Adipose tissue (tissue), 3 donors: Measurements from ENCODE around the gene DRD1. TPM values are rescaled to one million over a fixed set of nuclear protein-coding genes. Genes with fewer than 3 reads are reported as not detected.

Source experiments
- H3K27ac ChIP-seq: one replicate; pipeline ENCODE4 v1.5.1; 2013; ENCODE audit warnings: low read depth, low read length
- WGBS, 3 donors: extraction: QIAGEN DNeasy Blood & Tissue Kit; methylation state at CpG; one replicate each; pipeline ENCODE4 v1.1.7; 2013; 5-methylcytosine and 5-hydroxymethylcytosine counted together
- polyA plus RNA-seq, 3 donors: library from polyadenylated mRNA; stranded (reverse); fragments of 200-250 nt; gene quantifications; one replicate each; pipeline ENCODE4 v1.2.3, GENCODE V29; 2013
- donor health status: healthy with polysubstance abuse.
- donor health status: Bipolar disorder and iron deficiency.
- donor health status: healthy.

DRD1 gene
- polyA plus RNA-seq, result under 1 TPM; 0.05 to 0.39 (median 0.22) TPM

GRCh38 chr5:175444060-175444904 is at the start of gene DRD1:
TSS of gene DRD1 (minus strand) at chr5:175444182. CDS start at chr5:175443099, 1,083 bp downstream.
- 0 to 2% (median 1%) methylated on average over 69 to 91 of the region's 91 CpGs for WGBS, 3 donors
- H3K27ac ChIP-seq, result no peak within 1 kb of the TSS

GRCh38 chr5:175493726-175494125 is 49.7 kb upstream of the DRD1 start:
- WGBS, 3 donors, result 90 to 96% (median 90%) methylated on average over 8 of the region's 8 CpGs
- no peak overlapping the region for H3K27ac ChIP-seq

- H3K27ac ChIP-seq, result no peak overlapping the region
- WGBS, 3 donors, result 88 to 97% (median 92%) methylated on average over 7 of the region's 7 CpGs
These were observed 49.3 kb upstream of the DRD1 start for GRCh38 chr5:175493260-175493659.

- WGBS, 3 donors, result 79 to 89% (median 88%) methylated on average over 6 of the region's 6 CpGs
- H3K27ac ChIP-seq, result no peak overlapping the region
These were observed 47.2 kb upstream of the DRD1 start for GRCh38 chr5:175491223-175491622.

- 59 to 78% (median 73%) methylated on average over 6 of the region's 6 CpGs for WGBS, 3 donors
- H3K27ac ChIP-seq, result no peak overlapping the region
These were observed 45.9 kb upstream of the DRD1 start for GRCh38 chr5:175489693-175490443.

- H3K27ac ChIP-seq, result no peak overlapping the region
- 86 to 91% (median 90%) methylated on average over 11 of the region's 11 CpGs for WGBS, 3 donors
These were observed 43.7 kb upstream of the DRD1 start for GRCh38 chr5:175487514-175488222.

GRCh38 chr5:175485631-175486030 is 41.6 kb upstream of the DRD1 start:
- WGBS, 3 donors, result 95 to 98% (median 97%) methylated on average over 6 of the region's 6 CpGs
- no peak overlapping the region for H3K27ac ChIP-seq

- 75 to 89% (median 88%) methylated on average over 4 of the region's 4 CpGs for WGBS, 3 donors
- H3K27ac ChIP-seq, result no peak overlapping the region
These were observed 40.8 kb upstream of the DRD1 start for GRCh38 chr5:175484829-175485228.

- WGBS, 3 donors, result 97 to 98% (median 97%) methylated on average over 26 of the region's 26 CpGs
- no peak overlapping the region for H3K27ac ChIP-seq
These were observed 40.3 kb upstream of the DRD1 start for GRCh38 chr5:175484322-175484721.

- WGBS, 3 donors, result 87 to 94% (median 90%) methylated on average over 8 of the region's 8 CpGs
These were observed 39.4 kb upstream of the DRD1 start for GRCh38 chr5:175483337-175483736.

GRCh38 chr5:175479125-175479881 is 35.3 kb upstream of the DRD1 start:
- no peak overlapping the region for H3K27ac ChIP-seq
- 34 to 47% (median 44%) methylated on average over 13 of the region's 13 CpGs for WGBS, 3 donors

More at GRCh38 chr5:175483337-175483736, 39.4 kb upstream of the DRD1 start:
- H3K27ac ChIP-seq, result no peak overlapping the region

GRCh38 chr5:175478384-175479124 is 34.6 kb upstream of the DRD1 start, which contains the start of gene SFXN1:
TSS of gene SFXN1 (plus strand) at chr5:175478560. CDS start at chr5:175492104, 13,544 bp downstream.
- no peak within 1 kb of the TSS for H3K27ac ChIP-seq
- WGBS, 3 donors, result 0 to 1% (median 1%) methylated on average over 37 to 94 of the region's 94 CpGs

- WGBS, 3 donors, result 4 to 5% (median 4%) methylated on average over 12 of the region's 12 CpGs
- no peak overlapping the region for H3K27ac ChIP-seq
These were observed 34.0 kb upstream of the DRD1 start for GRCh38 chr5:175478008-175478383.

GRCh38 chr5:175477440-175477839 is 33.5 kb upstream of the DRD1 start:
- 56 to 82% (median 79%) methylated on average over 5 of the region's 5 CpGs for WGBS, 3 donors
- no peak overlapping the region for H3K27ac ChIP-seq

GRCh38 chr5:175475248-175475647 is 31.3 kb upstream of the DRD1 start:
- 59 to 72% (median 66%) methylated on average over 1 of the region's 1 CpG for WGBS, 3 donors
- no peak overlapping the region for H3K27ac ChIP-seq

- no peak overlapping the region for H3K27ac ChIP-seq
These were observed 28.4 kb upstream of the DRD1 start for GRCh38 chr5:175472378-175472777.

GRCh38 chr5:175471628-175472027 is 27.6 kb upstream of the DRD1 start:
- H3K27ac ChIP-seq, result no peak overlapping the region
- WGBS, 3 donors, result 61 to 75% (median 71%) methylated on average over 6 of the region's 6 CpGs
